HUDEP-2 (cell line): Measurements from ENCODE around the gene R3HDML.
A peak's percentile ranks its signal among the peaks of the same experiment; 100 is the strongest.
"Not testable (repeated sequence)": the region's sequence is repeated elsewhere in the genome, so short reads cannot be mapped to it uniquely, and the experiment has no call there.

Experiments
- DNase-seq, 76 experiments: peaks; one replicate each; lab custom pipeline; 2025; ENCODE audit not compliant: unreplicated experiment in 76 of 76; lab: John Stamatoyannopoulos, UW

The R3HDML gene

GRCh38 chr20:44336725-44337380 lies at the start of gene R3HDML:
TSS of gene R3HDML (plus strand) at chr20:44337043. CDS start at chr20:44337158, 115 bp downstream.
- DNase-seq, result no peak

- no peak for DNase-seq
Measured at GRCh38 chr20:44287272-44288097, 49.4 kb upstream of the R3HDML start.

GRCh38 chr20:44288252-44288651 lies 48.6 kb upstream of the R3HDML start:
- DNase-seq, result peak in 17 of 76 experiments; percentile 2 to 40 (median 13)

- DNase-seq, result no peak
Measured at GRCh38 chr20:44291754-44292153, 45.1 kb upstream of the R3HDML start.

- no peak for DNase-seq
Measured at GRCh38 chr20:44296011-44296410, 40.8 kb upstream of the R3HDML start.

- no peak for DNase-seq
Measured at GRCh38 chr20:44297721-44298120, 39.1 kb upstream of the R3HDML start.

GRCh38 chr20:44299011-44299535 lies 37.8 kb upstream of the R3HDML start:
- not testable (repeated sequence) for DNase-seq

GRCh38 chr20:44301285-44301684 lies 35.6 kb upstream of the R3HDML start:
- DNase-seq, result no peak

GRCh38 chr20:44302026-44302669 lies 34.7 kb upstream of the R3HDML start:
- no peak for DNase-seq

- DNase-seq, result no peak
Measured at GRCh38 chr20:44302736-44303135, 34.1 kb upstream of the R3HDML start.

GRCh38 chr20:44304383-44304782 lies 32.5 kb upstream of the R3HDML start:
- peak in 1 of 76 experiments; percentile 22 for DNase-seq

GRCh38 chr20:44306927-44307326 lies 29.9 kb upstream of the R3HDML start:
- no peak for DNase-seq

GRCh38 chr20:44309763-44310663 lies 26.8 kb upstream of the R3HDML start:
- DNase-seq, result peak in 32 of 76 experiments; percentile 2 to 54 (median 18)

GRCh38 chr20:44310664-44311639 lies 25.9 kb upstream of the R3HDML start, which contains the start of gene FITM2:
TSS of gene FITM2 (minus strand) at chr20:44311202. CDS start at chr20:44311148, 54 bp downstream.
- peak in 75 of 76 experiments; percentile 50 to 99 (median 95) for DNase-seq

- no peak for DNase-seq
Measured at GRCh38 chr20:44314870-44315269, 22.0 kb upstream of the R3HDML start.

GRCh38 chr20:44319839-44320422 lies 16.9 kb upstream of the R3HDML start:
- no peak for DNase-seq

GRCh38 chr20:44324343-44324742 lies 12.5 kb upstream of the R3HDML start:
- DNase-seq, result no peak

GRCh38 chr20:44326391-44327159 lies 10.3 kb upstream of the R3HDML start:
- no peak for DNase-seq
